Mesothelial cell of epicardium (in vitro differentiated cells): ENCODE measurements around the gene TLR6. TPM values are rescaled to one million over a fixed set of nuclear protein-coding genes. Genes with fewer than 3 reads are reported as not detected.

Source experiments
- DNase-seq, 2 experiments: peaks; one replicate each; pipeline ENCODE4 v3.0.0; 2021; ENCODE audit warnings: low spot score in 2 of 2; ENCODE audit not compliant: unreplicated experiment in 2 of 2
- H3K27ac Mint-ChIP-seq: 2 replicates; pipeline ENCODE4 v1.8.0; 2021; ENCODE audit warnings: mixed read lengths
- H3K27me3 Mint-ChIP-seq: 2 replicates; pipeline ENCODE4 v1.8.0; 2021; ENCODE audit warnings: low read depth, mixed read lengths
- H3K36me3 Mint-ChIP-seq: 2 replicates; pipeline ENCODE4 v1.8.0; 2021; ENCODE audit warnings: mixed read lengths
- H3K4me1 Mint-ChIP-seq: 2 replicates; pipeline ENCODE4 v1.8.0; 2021; ENCODE audit warnings: mixed read lengths
- H3K4me3 Mint-ChIP-seq: 2 replicates; pipeline ENCODE4 v1.8.0; 2021; ENCODE audit warnings: mild to moderate bottlenecking, moderate library complexity, mixed read lengths
- H3K9me3 Mint-ChIP-seq: 2 replicates; pipeline ENCODE4 v1.8.0; 2021; ENCODE audit warnings: mixed read lengths
- total RNA-seq: library from RNA; stranded (reverse); gene quantifications from 3 replicates; pipeline ENCODE4 v1.2.1, GENCODE V29; 2021
- TF ChIP-seq, protein P1 (sequence below): fragments of 200-600 bp; sonication (generic); IDR thresholded peaks from one replicate; pipeline ENCODE4 v1.5.0; 2021; ENCODE audit warnings: antibody characterized with exemption; ENCODE audit not compliant: unreplicated experiment

The TLR6 gene
- total RNA-seq, 1 donor from 2014 or later = 0.98 TPM

DNA sequence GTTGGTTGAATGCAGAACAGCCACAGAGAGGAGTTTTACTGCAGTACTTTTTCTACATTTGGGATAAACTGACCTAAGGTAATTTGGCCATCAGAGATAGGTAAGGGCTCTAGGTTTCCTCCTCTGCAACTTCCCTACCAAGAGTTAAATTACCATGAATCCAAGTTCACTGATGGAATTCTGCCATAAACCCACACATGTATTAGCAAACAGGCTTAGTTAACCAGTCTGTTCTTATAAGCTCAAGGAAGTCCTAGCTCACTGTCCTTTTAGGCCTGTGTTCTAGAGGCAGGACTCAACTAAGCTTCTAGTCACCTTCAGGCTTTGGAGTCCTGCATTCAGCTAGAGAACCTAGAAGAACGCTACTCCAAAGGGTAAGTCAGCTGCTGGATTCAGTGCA, 15.0 kb upstream of the TLR6 start:
- Mint-ChIP-seq H3K27me3 (no peaks in the 10 kb centered on the region), H3K4me1 (peaks cover 28% of the 10 kb centered on the region), H3K27ac (no peak overlapping the region), H3K4me3 (no peak overlapping the region), H3K9me3 (peaks cover 16% of the 10 kb centered on the region), H3K36me3 (peaks cover 34% of the 10 kb centered on the region)
- TF ChIP-seq, protein P1, sequence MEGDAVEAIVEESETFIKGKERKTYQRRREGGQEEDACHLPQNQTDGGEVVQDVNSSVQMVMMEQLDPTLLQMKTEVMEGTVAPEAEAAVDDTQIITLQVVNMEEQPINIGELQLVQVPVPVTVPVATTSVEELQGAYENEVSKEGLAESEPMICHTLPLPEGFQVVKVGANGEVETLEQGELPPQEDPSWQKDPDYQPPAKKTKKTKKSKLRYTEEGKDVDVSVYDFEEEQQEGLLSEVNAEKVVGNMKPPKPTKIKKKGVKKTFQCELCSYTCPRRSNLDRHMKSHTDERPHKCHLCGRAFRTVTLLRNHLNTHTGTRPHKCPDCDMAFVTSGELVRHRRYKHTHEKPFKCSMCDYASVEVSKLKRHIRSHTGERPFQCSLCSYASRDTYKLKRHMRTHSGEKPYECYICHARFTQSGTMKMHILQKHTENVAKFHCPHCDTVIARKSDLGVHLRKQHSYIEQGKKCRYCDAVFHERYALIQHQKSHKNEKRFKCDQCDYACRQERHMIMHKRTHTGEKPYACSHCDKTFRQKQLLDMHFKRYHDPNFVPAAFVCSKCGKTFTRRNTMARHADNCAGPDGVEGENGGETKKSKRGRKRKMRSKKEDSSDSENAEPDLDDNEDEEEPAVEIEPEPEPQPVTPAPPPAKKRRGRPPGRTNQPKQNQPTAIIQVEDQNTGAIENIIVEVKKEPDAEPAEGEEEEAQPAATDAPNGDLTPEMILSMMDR = no peak
- no peak for DNase-seq

DNA sequence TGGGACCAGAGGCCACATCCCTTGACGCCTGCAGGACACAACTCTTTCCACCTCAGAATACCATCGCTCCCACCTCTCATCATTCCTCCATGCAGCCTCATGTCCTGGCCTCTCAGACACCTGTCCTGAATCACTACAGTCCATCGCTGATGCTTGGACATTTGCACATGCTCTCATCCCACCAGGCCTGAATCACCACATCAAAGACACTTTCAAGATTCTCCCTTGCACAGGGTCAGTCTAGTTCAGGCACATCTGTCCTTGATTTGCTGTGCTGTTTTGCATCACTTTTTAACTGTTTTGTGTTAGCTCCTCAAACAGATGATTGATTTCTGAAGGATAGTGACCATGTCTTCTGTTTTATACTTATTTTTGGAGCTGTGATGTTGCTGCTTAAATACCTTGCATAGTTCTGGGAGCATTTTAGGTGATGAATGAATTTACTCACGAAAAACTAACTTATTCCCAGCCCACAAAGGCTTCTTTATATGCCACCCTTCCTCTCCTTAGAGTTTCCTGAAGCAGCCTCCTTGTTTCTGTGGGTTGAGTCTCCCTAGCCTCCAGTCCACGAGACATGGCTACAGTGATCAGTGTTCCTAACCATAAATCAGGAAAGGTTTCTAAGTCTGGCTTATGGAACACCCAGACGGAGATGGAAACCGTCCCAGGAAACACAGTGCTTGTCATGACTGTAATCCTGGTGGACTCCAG, 13.6 kb upstream of the TLR6 start:
- Mint-ChIP-seq H3K4me3 (peak overlapping the region; percentile 47), H3K4me1 (peaks cover 28% of the 10 kb centered on the region), H3K9me3 (peaks cover 9% of the 10 kb centered on the region), H3K27me3 (no peaks in the 10 kb centered on the region), H3K27ac (peak overlapping the region; percentile 28), H3K36me3 (peaks cover 26% of the 10 kb centered on the region)
- TF ChIP-seq, protein P1 = no peak
- no peak for DNase-seq

DNA sequence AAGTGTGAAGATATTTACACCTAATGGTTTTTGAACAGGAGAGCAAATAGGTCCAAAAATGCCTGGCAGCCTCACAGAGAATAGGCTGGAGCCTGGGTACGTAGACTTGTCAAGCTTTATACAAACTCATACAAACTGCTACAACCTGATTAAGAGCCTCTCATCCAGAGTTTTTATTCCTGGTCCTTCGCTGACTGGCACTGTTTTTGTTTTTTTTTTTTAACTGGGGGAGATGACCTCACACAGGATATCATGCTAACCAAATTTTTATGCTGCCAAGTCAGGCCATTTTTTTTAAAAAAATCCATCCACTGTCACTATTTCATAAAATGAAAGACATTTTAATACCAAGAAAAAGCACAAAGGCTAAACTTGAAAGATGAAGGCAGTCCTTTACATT, 12.9 kb upstream of the TLR6 start:
- Mint-ChIP-seq H3K27me3 (no peaks in the 10 kb centered on the region), H3K27ac (peak overlapping the region; percentile 90), H3K4me1 (peaks cover 28% of the 10 kb centered on the region)

DNA sequence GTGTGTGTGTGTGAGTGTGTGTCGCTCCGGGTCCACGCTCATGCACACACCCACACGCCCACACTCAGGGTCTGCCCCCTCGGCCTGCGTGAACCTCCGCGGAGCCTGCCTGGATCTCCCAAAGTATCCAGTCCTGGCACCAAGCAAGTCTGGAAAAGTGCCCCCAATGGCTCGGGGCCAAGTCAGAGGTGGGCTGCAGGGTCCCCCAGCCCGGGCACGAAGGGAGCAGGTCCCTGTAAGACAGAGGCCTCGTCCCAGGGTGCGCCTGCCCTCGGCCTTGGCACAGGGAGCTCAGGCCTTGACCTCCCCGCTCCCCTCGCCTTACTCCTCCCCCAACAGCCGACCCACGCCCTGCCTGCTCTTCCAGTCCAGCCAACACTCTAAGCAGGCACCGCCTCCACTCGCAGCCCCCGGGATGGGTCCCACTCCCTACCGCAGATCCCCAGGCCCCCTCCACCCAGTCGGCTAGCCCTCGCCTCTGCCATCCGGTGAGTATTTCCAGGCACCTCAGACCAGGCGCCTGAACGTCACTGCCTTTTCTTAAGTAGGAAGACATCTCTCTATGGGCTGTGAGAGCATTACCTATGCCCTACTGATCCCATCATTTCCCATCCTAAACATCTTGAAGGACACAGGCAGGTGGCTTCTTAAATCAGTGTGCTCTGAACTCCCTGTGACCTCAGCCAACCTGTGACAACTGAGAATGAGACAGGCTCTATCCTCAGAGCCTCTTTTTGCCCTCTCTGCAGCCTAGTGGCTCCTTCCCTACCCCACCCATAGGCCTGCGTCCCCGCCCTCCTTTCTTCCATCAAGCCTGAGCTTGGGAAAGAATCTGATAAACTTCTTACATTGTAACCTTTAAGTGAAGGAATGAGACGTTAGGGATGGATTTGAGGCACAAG, 11.7 kb upstream of the TLR6 start:
- Mint-ChIP-seq H3K4me1 (peaks cover 28% of the 10 kb centered on the region), H3K9me3 (no peaks in the 10 kb centered on the region), H3K27ac (peak overlapping the region; percentile 90), H3K4me3 (peak overlapping the region; percentile 79), H3K27me3 (no peaks in the 10 kb centered on the region), H3K36me3 (peaks cover 9% of the 10 kb centered on the region)
- DNase-seq = peak in 1 of 2 experiments; percentile 41
- TF ChIP-seq, protein P1 = no peak

More for the DNA sequence above, 12.9 kb upstream of the TLR6 start:
- Mint-ChIP-seq H3K4me3 (peak overlapping the region; percentile 79), H3K36me3 (peaks cover 19% of the 10 kb centered on the region), H3K9me3 (peaks cover 2% of the 10 kb centered on the region)
- TF ChIP-seq, protein P1 = no peak
- no peak for DNase-seq

DNA sequence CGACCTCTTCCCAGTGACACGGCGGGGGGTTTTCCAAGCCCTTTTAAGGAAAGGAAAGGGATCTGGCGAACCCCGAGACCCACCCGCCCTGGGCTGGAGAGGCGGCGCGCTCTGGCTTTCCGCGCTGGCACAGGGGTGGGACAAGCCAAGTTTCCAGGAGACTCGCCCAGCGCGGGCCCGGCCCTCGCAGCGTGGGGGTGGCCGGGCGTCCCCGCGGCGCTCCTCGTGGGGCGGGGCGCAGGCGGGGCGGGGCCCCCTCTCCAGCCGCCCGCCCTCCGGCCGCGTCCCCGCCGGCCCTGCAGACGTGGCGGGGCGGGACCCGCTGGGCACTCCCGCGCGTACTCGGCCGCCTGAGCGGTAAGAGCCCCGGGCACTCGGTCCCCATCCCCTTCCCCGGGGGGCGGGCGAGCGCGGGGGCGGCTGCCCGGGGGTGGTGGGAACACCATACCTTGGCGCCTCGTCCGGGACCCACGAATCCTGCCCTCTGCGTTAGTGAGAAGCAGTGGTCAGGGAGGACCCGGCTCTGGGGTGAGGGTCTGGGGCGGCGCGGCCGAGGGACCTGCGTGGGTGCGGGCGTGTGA, 11.0 kb upstream of the TLR6 start, which contains the start of gene FAM114A1:
TSS of gene FAM114A1 (plus strand) at position 329 of the 581 bp plus-strand sequence. CDS start 10,273 bp downstream, outside the sequence.
- TF ChIP-seq, protein P1 = no peak
- Mint-ChIP-seq H3K4me3 (peak within 1 kb of the TSS; percentile 79), H3K27me3 (peaks cover 3% of the 10 kb centered on the region), H3K27ac (peak within 1 kb of the TSS; percentile 93), H3K9me3 (no peaks in the 10 kb centered on the region), H3K4me1 (peaks cover 28% of the 10 kb centered on the region), H3K36me3 (peaks cover 2% of the 10 kb centered on the region)
- peak; percentile 47 to 65 for DNase-seq
